GM19035 (cell line): ENCODE measurements around the gene RPL29.

Experiments used
- ATAC-seq: cut with Tn5 transposase; IDR thresholded peaks from one replicate; pipeline ENCODE4 v1.9.1; 2021; ENCODE audit not compliant: unreplicated experiment

Gene RPL29

DNA sequence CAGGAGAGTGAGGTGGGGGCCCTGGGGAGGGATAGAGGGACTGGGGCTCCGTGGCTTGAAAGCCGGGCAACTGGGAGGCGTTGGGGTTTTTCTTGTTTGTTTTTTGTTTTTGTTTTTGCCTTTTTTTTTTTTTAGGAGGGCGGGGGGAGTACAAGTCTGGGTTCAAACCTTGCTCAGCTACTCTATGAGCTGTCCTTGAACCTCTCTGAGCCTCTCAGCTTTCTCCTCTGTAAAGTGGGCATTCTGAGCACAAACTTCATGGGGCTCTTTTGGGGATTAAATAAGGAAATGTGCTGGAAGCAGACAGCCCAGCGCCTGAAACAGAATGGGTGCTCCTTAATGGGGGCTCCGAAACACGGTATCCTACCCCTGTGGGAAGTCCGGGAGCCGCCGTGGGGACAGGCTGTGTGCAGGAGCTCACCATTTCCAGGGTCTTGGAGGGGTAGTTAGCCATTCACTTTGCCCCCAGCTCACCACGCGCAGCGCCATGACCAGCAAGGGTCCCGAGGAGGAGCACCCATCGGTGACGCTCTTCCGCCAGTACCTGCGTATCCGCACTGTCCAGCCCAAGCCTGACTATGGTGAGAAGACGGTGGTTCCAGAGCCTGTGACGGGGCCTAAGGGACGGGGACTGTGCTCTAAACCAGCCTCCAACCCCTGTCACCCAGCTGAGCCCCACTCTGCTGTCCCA is 12.0 kb downstream of the RPL29 start:
- no peak for ATAC-seq

DNA sequence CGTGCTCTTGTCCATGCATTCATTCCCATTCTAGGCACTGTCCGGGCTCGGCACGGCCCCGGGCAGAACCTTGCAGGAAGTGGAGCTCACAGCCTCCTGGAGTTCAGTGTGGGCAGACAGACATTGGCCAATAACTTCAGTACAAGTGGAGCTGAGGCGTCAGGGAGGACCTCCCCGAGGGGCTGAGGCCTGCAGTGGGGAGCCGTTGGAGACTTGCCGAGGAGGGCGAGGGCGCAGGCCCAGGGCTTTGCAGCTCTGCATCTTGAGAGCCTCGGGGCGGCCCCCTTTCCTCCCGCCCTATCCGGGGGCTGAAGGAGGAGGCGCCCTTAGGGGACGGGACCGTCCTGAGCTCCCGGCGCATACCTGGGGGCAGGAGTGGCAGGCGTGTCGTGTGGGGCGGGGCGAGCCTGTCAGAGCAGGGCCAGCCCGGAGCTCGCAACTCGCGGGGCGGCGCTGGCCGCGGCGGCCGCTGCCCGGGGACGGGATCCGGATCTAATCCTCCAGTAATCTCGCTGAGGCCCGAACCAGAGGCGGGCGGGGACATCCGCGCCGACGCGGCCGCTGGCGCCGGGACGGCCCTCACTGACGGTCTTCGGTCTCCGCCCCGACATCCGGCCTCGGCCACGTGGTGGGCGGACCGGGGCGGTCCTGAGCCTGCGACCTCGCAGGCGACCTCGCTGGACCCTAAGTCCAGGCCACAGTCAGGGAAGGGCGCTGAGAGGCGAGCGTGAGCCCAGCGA is 12.7 kb downstream of the RPL29 start, which contains the start of gene ACY1:
ACY1 (plus strand) TSS at position 698 of the 740 bp plus-strand sequence. CDS start 530 bp downstream, outside the sequence.
- ATAC-seq = peak; percentile 81

- ATAC-seq = peak; percentile 37
Observed at GRCh38 chr3:51982352-51982837, 13.3 kb downstream of the RPL29 start.

DNA sequence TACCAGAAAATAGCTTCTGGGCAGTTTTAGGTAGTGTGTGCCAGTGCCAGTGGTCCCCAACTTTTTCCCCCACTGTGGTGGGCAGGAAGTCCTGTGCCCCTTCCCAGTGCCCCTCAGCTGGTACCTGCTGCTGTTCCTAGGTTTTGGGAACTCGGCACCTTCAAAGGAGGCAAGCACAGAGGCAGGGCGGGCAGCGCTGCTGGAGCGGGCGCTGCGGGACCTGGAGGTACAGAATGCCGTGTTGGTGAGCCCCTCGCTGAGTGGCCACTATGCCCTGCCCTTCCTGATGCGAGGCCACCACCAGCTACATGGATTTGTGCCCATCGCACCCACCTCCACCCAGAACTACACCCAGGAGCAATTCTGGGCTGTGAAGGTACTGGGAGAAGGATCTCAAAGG is 15.4 kb downstream of the RPL29 start:
- ATAC-seq = no peak

DNA sequence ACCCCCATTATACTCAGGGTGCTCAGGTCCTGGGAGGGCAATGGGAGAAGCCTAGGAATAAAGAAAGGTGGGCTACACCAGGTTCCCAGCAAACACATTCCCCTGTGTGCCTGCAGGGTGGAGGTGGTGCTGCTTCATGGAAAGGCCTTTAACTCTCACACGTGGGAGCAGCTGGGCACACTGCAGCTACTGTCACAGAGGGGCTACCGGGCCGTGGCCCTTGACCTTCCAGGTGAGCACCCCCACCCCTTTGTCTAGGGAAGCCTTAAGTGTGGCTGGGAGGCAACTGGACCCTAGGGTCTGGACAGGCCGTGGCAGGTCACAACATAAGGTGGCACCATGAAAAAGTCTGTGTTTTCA is 17.6 kb downstream of the RPL29 start:
- ATAC-seq = no peak

DNA sequence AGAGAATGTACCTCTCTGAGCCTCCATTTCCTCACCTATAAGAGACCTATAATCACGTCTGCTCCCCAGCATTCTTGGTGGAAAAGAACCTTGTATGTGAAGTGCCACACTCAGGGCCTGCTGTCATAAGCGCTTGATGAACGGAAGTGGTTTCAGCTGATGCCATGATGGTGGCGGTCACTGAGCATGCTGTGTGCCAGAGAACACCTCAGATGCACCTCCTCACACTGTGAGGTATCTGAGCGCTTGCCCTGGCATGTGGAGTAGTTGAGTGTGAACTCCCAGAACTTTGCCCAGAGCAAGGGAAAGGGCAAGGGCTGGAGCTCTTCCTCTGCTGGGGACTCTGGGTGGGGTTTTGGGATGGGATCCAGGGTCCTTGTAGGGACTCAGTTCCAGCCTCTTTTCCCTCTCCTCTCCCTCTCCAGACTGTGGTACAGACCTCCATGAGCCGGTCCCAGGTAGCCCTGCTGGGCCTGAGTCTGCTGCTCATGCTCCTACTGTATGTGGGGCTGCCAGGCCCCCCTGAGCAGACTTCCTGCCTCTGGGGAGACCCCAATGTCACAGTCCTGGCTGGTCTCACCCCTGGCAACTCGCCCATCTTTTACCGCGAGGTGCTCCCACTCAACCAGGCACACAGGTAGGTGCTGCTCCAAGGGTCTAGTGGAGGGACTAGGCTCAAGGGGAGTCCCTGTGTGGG is 18.1 kb downstream of the RPL29 start:
- ATAC-seq = no peak

DNA sequence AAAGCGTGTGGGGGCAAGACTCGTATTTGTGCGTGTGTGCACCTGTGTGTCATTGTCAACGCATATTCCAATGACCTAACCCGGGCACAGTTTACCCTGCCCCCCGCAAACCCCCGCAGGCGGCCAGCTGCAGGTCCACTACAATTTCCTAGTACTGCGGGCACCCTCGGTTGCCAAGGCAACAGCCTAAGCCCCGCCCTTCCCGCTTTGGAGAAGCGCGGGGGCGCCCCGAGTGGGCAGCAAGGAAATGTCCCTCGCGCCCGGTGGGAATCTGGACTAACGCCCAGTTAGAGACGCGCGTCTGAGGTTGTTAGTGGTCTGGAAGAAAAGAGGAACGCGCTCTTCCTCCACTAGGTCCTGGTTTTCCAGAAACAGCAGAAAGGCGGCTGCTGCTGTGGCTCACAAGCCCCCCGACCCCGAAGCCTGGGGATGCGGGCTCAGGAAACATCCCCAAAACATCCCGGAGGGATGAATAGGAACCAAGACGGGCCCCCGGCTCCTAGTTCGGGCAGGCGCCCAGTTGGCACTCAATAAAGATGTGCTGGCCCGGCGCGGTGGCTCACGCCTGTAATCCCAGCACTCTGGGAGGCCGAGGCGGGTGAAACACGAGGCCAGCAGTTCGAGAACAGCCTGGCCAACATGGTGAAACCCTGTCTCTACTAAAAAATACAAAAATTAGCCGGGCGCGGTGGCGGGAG is 19.7 kb downstream of the RPL29 start:
- no peak for ATAC-seq

- ATAC-seq = peak; percentile 74
Observed at GRCh38 chr3:51974963-51975851, 20.5 kb downstream of the RPL29 start, which contains the start of gene ABHD14A. ABHD14A (plus strand) TSS chr3:51975064; CDS start chr3:51975136, 72 bp downstream.

DNA sequence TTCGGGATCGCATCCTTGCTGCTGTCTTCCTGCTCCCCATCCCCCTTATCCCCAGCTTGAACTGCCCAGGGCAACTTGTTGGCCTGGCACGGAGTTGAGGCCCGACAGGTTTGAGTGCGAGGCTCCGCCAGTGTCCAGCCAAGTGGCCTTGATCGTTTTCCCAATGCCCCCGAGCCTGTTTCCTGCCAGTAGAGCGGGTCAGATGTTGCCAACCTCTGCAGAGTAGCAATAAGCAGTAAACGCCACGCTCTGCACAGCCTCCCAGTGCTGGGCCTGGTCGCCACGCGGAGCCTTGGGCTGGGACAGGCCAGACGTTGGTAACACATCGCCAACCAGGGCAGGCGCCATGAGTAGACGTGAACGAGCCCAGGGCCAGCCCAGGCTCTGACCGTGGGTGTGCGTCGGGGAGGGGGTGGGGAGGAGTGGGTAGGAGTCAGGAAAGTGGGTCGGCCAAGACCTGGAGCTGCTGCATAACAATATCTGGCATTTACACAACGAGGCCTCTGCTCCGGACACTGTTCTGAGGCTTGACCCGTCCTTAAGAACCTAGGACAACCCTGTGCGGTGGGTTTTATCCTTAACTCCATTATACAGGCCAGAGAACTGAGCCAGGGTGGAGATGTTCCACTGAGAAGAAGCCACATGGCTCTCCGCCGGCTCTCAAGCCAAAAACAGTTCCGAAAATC is 21.3 kb downstream of the RPL29 start:
- peak; percentile 16 for ATAC-seq

DNA sequence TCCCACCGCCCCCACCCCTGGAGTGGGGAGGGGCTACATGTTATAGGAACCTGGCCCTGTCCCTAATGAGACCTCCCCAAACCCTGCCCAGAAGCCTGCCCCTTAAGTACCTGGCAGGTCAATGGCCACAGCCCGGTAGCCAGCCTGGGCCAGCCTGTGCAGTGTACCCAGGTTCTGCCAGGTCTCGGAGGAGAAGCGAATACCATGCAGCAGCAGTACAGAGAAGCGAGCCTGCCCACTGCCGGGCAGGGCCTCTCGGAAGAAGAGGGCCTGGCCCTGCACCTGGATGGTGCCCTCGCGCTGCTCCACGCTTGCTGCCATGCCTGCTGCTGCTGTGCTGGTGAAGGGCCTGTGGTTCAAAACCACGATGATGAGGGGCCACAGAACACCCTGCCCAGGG is 24.3 kb downstream of the RPL29 start:
- no peak for ATAC-seq

DNA sequence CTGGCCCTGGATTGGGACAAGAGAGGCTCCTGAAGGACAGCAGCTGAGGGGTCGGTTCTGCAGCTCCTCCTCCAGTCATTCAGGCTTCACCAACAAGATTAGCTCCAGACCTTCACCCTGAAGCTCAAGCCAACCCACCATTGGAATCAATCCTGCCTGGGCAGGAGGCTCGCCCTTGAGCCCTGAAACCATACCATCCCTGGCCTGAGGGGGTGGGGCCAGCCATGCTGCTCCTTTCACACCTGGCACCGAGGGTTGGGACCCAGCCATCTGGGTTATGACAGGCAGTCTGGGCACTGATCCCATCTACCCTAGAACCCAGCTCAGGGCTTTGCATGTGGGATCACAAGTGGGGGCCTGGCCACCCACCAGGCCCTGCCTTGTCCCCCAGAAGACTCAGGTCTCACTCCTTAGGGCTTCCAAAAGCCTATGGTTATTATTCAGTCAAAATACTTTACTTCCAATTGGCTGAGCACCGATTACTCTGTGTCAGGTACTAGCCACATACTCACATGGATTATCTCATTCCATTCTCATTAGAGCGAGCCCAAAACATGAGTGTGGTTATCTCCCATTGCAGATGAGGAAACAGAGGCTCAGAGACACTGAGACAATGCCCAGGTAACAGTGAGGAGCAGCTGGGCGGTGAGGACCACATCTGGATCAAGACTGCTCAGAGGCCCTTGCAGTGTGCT is 24.9 kb downstream of the RPL29 start:
- no peak for ATAC-seq

DNA sequence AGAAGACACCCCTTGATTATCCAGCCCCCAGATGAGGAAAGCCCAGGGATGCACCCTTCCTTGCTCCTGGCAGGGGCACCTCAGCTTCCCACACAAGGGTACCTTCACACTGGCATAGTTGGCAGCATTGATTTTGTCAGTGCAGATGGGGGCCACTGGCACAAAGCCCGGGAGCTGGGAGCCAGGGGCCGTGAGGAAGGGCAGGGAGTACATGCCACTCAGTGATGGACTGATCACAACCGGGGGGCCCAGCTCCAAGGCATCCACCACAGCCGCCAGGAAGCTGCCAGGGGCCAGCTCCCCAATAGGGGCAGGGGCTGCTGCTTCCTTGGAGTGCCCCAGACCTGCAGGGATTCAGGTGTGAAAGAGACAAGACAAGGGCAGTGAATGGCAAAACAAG is 25.9 kb downstream of the RPL29 start:
- no peak for ATAC-seq

GRCh38 chr3:51968883-51969678 is 26.6 kb downstream of the RPL29 start:
- no peak for ATAC-seq

DNA sequence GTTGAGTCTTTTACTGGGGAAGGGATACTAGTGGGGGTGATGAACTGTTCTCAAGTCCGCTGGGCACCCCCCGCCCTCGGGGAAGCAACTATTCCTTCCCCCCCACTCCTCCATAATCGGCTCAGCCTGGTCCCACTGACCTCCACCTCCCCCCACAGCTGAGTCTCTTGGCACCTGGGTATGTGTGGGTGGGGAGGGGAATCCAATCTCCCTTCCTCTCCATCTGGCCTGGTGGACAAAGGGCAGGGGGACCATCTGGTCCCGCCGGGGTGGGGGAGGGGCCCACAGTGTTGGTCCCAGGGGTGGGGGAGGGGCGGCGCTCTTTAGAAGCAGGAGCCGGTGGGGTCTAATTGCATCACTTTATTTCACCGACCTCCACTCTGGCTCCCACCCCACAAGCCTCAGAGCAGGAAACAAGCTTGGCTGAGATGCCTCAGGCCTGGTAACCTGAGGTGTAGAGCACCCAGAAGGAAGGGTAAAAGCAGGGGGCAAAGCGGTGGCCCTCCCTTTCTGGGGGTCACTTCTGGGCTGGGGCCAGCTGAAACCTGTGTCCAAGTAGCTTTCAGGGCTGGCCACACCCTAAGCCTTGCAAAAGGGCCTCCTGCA is 27.4 kb downstream of the RPL29 start:
- ATAC-seq = no peak

DNA sequence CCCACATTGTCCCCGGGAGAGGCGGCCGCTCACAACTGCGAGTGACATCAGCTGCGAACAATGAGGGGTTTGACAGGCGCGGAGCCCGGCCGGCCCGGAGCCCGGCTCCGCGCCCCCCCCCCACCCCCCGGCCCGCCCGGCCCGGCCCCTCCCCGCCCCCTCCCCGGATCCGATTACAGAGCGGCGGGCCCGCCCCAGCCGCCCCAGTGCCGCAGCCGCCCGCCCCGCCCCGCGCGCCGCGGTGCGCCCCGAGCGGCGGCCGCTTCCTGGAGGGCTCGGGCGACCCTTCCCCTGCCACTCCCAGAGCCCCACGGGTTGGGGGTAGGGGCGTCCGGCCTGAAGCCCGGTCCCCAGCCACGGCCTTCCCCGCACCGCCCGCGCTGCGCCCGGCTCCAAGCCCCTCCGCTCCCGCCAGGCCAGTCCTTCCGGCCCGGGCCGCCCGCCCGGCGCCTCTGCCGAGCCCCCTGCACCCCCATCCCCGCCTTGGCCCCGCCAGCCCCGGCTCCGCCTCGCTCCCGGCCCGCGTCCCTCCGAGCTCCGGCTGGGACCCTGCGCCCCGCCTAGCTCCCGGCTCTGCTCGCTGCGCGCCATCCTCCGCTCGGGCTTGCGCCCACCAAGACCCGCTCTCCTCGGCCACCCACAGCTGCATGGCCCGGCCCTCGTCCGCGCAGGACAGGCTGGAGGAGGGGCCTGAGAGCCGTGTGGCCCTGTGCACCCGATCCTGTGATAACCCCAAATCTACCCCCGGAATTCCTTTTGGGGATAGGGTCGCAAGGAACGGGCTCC is 28.1 kb downstream of the RPL29 start, which contains the start of gene PCBP4:
PCBP4 (minus strand) TSS at position 71 of the 786 bp plus-strand sequence. CDS start 6,214 bp downstream, outside the sequence.
- ATAC-seq = peak; percentile 61

DNA sequence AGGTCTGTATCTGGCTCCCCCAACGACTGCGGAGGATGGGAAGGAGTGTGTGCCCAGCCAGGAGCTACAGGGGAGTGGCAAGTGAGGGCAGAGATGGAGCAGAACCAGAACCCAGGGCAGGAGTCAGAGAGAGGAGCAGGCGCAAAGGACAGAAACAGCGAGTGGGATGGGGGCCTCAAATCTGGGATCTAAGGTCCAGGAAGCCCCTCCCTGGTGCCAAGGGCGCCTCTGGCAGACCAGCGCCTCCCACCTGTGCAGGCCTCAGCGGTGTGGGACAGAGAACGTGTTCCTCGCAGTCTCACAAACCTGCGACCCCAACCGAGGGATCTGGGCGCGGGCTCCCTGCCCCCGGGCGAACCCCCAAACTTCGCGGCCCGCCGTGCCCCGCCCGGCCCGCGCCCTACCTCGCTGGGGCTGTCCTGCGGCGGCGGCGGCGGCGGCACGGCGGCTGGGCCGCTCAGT is 28.7 kb downstream of the RPL29 start:
- no peak for ATAC-seq

DNA sequence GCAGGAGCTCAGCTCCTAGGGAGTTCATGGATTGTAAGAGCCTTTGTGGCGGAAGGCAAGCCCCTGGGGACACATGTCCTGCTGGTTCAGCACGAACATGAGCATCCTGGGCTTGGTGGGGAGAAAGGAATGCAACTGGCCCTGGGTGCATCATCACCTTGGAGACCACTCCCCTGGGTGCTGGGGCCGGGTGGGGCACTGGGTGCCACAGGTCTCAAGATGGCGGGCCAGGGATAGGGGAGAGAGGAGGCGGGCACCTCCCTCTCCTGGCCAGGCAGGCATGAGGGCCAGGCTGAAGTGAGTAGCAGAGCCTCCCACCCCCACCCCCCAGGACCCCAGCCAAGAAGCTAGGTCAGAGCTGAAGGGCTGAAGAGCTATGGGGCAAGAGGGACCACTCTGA is 29.2 kb downstream of the RPL29 start:
- ATAC-seq = no peak
